K562 (cell line): Measurements from ENCODE around the gene ZNF749.

Experiments used
- CBX1 ChIP-seq: sonication (generic); IDR thresholded peaks from 2 replicates; pipeline ENCODE4 v1.6.1; 2016; ENCODE audit warnings: antibody characterized with exemption, low read depth, mild to moderate bottlenecking
- CEBPB ChIP-seq: fragments of 450-650 bp; IDR thresholded peaks from 2 replicates; pipeline ENCODE4 v1.6.1; 2016; ENCODE audit warnings: missing genetic modification characterization, missing compliant biosample characterization
- GABPB1 ChIP-seq: sonication (generic); formaldehyde crosslinking; IDR thresholded peaks from 2 replicates; pipeline ENCODE4 v1.8.0; 2022; ENCODE audit warnings: mild to moderate bottlenecking, missing genetic modification reagents
- MAFF ChIP-seq: IDR thresholded peaks from 2 replicates; pipeline ENCODE4 v1.6.1; 2012; ENCODE audit warnings: low read length, improper control_type of control experiment
- NFIC ChIP-seq: fragments of 450-650 bp; IDR thresholded peaks from 2 replicates; pipeline ENCODE4 v1.6.1; 2017; ENCODE audit warnings: mild to moderate bottlenecking, inconsistent platforms
- POLR3G ChIP-seq: IDR thresholded peaks from 2 replicates; pipeline ENCODE4 v1.6.1; 2011; ENCODE audit not compliant: insufficient read length, insufficient replicate concordance; ENCODE audit errors: extremely low read depth
- U2AF2 ChIP-seq: fragments of 200-400 bp; formaldehyde crosslinking; optimal IDR thresholded peaks from 2 replicates; pipeline ENCODE3; 2017; ENCODE audit warnings: low read depth, mild to moderate bottlenecking, low read length
- TF ChIP-seq, protein P1 (sequence below), 3 experiments: IDR thresholded peaks in 2 of 3; conservative IDR thresholded peaks in 1 of 3; 2 replicates each; pipeline ENCODE4 v1.5.1; 2011 to 2012; ENCODE audit warnings: low read length in 3 of 3, mild to moderate bottlenecking in 3 of 3, control low read depth in 2 of 3, improper control_type of control experiment in 1 of 3, inconsistent platforms in 1 of 3, low read depth in 1 of 3, mixed read lengths in 1 of 3, moderate library complexity in 1 of 3; ENCODE audit not compliant: insufficient read depth in 2 of 3
- TF ChIP-seq, protein P2 (sequence below): fragments of 450-650 bp; formaldehyde crosslinking; IDR thresholded peaks from 2 replicates; pipeline ENCODE4 v1.4.0; 2022; ENCODE audit warnings: missing genetic modification characterization

DNA sequence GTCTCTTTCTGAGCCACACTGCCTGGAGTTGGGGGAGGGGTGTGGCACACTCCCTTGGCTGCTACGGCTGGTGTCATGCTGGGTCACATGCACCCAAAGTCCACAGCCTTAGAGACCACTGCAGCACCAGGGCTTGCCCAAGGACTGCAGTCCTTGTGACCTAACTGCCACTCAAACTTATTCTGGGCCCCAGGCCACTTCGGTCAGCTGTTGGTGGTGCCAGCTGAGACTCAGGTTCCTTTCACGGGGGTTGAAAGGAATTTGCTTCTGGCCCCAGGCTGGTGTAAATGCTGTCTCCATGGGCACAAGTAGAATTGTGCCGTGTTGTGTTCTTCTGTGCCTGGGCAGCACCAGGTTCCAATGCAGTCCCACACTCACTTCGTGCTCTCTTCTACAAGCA lies 31.4 kb downstream of the ZNF749 start:
- TF ChIP-seq POLR3G (no peak), U2AF2 (no peak), CEBPB (tag) (no peak), CBX1 (no peak), MAFF (no peak), GABPB1 (CRISPR knock-in tag) (no peak), NFIC (no peak)
- TF ChIP-seq, protein P1, sequence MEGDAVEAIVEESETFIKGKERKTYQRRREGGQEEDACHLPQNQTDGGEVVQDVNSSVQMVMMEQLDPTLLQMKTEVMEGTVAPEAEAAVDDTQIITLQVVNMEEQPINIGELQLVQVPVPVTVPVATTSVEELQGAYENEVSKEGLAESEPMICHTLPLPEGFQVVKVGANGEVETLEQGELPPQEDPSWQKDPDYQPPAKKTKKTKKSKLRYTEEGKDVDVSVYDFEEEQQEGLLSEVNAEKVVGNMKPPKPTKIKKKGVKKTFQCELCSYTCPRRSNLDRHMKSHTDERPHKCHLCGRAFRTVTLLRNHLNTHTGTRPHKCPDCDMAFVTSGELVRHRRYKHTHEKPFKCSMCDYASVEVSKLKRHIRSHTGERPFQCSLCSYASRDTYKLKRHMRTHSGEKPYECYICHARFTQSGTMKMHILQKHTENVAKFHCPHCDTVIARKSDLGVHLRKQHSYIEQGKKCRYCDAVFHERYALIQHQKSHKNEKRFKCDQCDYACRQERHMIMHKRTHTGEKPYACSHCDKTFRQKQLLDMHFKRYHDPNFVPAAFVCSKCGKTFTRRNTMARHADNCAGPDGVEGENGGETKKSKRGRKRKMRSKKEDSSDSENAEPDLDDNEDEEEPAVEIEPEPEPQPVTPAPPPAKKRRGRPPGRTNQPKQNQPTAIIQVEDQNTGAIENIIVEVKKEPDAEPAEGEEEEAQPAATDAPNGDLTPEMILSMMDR (IDR thresholded peaks at IDR 0.05 in 2 of 3, conservative IDR thresholded peaks at IDR 0.05 in 1 of 3; ENCODE audit: insufficient read depth in 2 of 3, low read depth in 1 of 3, low read length in 3 of 3), result no peak
- TF ChIP-seq, protein P2, sequence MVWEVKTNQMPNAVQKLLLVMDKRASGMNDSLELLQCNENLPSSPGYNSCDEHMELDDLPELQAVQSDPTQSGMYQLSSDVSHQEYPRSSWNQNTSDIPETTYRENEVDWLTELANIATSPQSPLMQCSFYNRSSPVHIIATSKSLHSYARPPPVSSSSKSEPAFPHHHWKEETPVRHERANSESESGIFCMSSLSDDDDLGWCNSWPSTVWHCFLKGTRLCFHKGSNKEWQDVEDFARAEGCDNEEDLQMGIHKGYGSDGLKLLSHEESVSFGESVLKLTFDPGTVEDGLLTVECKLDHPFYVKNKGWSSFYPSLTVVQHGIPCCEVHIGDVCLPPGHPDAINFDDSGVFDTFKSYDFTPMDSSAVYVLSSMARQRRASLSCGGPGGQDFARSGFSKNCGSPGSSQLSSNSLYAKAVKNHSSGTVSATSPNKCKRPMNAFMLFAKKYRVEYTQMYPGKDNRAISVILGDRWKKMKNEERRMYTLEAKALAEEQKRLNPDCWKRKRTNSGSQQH (CRISPR knock-in tag), result no peak
